ENCODE measurements around the gene STARD9.
"Not testable (repeated sequence)": the region's sequence is repeated elsewhere in the genome, so short reads cannot be mapped to it uniquely, and the experiment has no call there.

The STARD9 gene

GRCh38 chr15:42591238-42591934 lies 16.0 kb downstream of the STARD9 start:
- no peak for DNase-seq

DNA sequence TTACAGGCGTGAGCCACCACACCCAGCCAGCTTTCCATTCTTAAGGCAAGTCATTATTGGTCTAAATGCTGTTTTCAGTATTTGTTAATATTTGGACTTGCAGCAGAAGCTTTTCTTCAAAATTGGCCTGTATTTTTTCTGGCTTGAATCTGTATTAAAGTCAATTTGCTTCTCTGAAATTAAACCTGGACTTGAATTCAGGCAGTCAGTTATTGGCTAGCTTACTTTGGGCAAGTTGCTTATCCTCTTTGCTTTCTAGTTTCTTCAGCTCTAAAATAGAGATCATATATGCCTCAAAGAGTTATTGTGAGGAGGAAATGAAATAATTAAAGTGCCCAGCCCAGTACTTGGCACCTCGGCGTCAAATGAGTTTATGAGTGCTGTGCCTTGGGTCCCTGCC lies 17.3 kb downstream of the STARD9 start:
- DNase-seq = no peak

- no peak for DNase-seq
Measured at GRCh38 chr15:42593143-42593542, 17.7 kb downstream of the STARD9 start.

GRCh38 chr15:42594095-42594494 lies 18.7 kb downstream of the STARD9 start:
- DNase-seq = no peak

GRCh38 chr15:42595626-42596240 lies 20.3 kb downstream of the STARD9 start:
- no peak for DNase-seq

- not testable (repeated sequence) for DNase-seq
Measured at GRCh38 chr15:42601316-42601715, 25.9 kb downstream of the STARD9 start.

GRCh38 chr15:42602501-42602900 lies 27.1 kb downstream of the STARD9 start:
- DNase-seq = no peak

DNA sequence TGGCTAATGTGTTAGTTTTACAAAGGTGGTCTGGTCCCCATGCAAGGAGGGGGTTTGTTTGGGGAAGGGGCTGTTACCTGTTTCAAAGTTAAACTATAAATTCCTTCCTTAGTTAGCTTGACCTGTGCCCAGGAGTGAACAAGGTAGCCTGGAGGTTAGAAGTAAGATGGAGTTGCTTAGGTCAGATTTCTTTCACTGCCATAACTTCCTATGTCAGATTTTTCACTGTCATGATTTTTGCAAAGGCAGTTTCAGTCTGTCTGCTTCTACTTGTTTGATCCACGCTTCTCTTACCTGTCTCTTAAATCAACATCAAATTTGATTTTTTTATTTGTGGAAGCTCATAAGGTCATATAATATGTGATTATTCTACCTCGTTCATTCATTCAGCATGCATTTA lies 28.6 kb downstream of the STARD9 start:
- DNase-seq = no peak

DNA sequence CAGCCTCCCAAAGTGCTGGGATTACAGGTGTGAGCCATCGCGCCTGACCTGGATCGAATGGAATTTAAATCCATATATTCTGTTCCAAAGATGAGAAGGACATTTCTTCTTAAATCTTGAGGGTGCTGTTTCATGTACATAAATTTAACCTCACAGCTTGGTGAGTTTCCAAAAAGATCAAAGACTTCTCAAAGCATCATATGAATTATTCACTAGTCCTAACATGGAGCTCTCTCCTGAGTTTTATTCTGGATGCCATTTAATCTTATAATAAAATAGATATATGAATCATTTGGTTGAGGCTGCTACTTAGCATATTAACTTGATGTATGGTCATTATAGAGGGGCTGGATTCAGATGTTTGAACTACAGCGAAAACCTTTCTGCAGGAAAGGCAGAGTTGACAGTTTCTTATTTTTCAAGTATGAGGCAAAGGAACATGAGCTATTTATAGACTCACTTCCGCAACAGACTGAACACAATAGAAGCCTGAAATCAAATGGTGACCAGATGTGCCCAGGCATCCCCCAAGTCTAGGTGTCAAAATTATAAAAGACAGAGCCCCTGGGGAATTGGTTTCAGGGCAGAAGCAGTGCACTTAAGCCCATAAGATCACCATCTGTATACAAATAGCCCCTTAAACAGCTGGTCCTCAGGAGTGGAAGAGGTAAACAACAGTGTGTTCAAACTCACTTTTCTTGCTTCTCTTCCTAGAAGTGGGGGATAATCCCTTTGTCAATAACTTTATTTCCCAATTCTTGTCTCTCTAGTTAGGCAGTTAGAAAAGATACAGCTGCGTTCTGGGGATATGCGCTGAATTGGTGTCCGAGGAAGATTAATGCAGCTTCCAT lies 29.7 kb downstream of the STARD9 start:
- no peak for DNase-seq

- DNase-seq = no peak
Measured at GRCh38 chr15:42605796-42606195, 30.4 kb downstream of the STARD9 start.

GRCh38 chr15:42608110-42608531 lies 32.7 kb downstream of the STARD9 start:
- peak; percentile 48 for DNase-seq

GRCh38 chr15:42608752-42609488 lies 33.5 kb downstream of the STARD9 start:
- DNase-seq = no peak

DNA sequence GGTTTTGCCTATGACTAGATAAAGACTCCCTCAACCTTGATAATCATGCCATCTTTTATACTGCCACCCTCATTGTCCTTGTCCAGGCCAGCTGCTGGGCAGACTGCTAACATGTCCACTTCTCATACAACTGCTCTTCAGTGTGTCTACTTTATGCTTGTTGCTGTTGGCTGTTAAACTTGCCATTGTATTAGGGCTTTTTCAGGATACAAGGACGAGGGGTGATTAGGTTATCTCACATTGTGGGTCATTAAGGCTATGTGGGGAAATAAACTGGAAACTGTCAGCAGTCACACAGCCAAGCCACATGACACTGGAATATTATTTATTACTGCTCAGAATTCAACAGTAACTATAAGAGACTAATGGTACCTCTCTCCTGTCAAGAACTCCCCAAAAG lies 36.1 kb downstream of the STARD9 start:
- no peak for DNase-seq

DNA sequence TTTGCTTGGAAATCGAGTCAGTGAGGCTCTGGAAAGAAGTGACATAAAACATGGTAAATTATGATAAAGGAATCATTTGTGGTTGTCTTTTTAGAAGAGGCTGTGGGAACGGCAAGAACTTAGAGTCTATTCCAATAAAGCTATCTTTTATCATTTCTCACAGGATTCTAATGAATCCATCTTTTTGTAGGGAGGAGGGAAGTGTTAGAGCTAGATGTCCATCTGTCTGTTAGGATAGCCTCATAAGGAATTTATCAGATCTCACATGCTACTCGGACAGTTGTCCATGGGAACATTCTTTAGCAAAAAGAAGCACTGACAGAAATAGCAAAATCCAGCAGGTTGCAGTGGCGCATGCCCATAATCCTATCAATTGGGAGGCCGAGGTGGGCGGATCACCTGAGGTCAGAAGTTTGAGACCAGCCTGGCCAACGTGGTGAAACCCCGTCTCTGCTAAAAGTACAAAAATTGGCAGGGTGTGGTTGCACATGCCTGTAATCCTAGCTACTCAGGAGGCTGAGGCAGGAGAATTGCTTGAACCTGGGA lies 37.0 kb downstream of the STARD9 start:
- no peak for DNase-seq

- no peak for DNase-seq
Measured at GRCh38 chr15:42616107-42616506, 40.7 kb downstream of the STARD9 start.

GRCh38 chr15:42619656-42620371 lies 44.4 kb downstream of the STARD9 start:
- DNase-seq = no peak

- no peak for DNase-seq
Measured at GRCh38 chr15:42621386-42621785, 46.0 kb downstream of the STARD9 start.

- no peak for DNase-seq
Measured at GRCh38 chr15:42621996-42622925, 46.9 kb downstream of the STARD9 start.

- no peak for DNase-seq
Measured at GRCh38 chr15:42623951-42624350, 48.5 kb downstream of the STARD9 start.

DNA sequence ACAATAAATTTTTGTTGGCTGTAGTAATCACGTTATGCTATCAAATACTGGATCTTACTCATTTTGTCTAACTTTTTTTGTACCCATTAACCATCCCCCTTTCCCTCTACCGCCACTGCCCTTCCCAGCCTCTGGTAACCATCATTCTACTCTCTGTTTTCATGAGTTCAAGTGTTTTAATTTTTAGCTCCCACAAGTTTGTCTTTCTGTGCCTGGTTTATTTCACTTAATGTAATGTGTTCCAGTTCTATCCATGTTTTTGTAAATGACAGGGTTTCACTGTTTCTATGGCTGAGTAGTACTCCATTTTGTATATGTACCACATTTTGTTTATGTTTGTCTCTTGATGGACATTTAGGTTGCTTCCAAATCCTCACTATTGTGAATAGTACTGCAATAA lies 52.1 kb downstream of the STARD9 start:
- no peak for DNase-seq

- DNase-seq = no peak
Measured at GRCh38 chr15:42628761-42629160, 53.4 kb downstream of the STARD9 start.
